Measurements from ENCODE around the gene CMIP.

The CMIP gene

DNA sequence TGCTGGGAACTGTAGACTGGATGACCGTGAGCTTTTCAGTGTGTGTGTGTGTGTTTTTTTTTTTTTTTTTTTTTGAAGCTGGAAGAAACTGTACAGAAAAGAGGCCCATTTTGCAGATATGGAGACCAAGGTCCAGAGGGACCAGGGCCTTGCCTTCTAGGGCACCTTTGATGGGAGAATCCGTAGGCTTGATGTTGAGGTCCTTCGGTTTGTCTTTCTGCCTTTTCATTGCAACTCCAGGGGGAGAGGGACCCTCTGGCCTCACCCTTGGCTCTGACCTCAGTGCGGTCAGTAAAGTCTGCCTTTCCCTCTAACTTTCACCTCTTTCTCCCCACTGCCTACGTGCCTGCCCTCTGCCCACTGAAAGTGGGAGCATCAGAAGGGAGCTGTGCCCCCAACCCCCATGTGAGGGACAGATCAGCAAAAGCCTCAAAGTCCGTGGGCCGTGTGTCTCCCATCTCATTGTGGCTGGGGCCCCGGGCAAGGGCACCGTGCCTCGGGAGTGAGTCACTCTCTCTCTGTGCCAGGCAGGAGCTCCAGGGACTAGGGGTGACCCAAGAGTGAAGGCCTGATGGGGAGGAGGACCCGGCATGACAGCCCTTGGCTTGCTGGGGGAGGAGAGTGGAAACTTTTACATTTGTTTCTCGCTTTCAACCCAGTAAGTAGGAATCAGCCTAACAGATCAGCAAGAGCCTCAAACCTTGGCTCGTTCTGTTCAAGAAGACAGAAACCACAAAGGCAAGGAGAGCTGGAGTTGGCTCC, 123.6 kb downstream of the CMIP start:
- no peak overlapping the region for H3K4me3 ChIP-seq (ENCODE audit: low read length)
- DNase-seq (ENCODE audit: low read depth), result peak; percentile 76
- TF ChIP-seq, protein P1, sequence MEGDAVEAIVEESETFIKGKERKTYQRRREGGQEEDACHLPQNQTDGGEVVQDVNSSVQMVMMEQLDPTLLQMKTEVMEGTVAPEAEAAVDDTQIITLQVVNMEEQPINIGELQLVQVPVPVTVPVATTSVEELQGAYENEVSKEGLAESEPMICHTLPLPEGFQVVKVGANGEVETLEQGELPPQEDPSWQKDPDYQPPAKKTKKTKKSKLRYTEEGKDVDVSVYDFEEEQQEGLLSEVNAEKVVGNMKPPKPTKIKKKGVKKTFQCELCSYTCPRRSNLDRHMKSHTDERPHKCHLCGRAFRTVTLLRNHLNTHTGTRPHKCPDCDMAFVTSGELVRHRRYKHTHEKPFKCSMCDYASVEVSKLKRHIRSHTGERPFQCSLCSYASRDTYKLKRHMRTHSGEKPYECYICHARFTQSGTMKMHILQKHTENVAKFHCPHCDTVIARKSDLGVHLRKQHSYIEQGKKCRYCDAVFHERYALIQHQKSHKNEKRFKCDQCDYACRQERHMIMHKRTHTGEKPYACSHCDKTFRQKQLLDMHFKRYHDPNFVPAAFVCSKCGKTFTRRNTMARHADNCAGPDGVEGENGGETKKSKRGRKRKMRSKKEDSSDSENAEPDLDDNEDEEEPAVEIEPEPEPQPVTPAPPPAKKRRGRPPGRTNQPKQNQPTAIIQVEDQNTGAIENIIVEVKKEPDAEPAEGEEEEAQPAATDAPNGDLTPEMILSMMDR (IDR thresholded peaks at IDR 0.05; ENCODE audit: insufficient read depth, low read depth, low read length, missing control alignments), result no peak

DNA sequence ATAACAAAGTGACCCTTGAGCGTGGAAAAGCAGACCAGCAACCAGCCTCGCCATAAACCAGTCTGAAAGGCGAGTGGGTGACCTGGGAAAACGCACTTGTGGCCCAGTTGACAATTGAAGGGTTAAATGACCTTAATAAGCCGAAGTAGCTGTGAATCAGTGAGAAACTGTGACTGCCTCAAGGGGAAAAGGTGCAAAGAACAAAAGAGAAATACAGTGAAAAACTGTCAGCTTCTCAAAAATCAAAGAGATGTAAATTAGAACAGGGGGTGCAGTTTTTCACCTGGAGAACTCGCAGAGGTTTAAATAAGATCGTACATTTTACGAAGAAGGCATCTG, 124.1 kb downstream of the CMIP start:
- TF ChIP-seq, protein P1 (IDR thresholded peaks at IDR 0.05; ENCODE audit: insufficient read depth, low read depth, low read length, missing control alignments), result no peak
- no peak for DNase-seq (ENCODE audit: low read depth)

DNA sequence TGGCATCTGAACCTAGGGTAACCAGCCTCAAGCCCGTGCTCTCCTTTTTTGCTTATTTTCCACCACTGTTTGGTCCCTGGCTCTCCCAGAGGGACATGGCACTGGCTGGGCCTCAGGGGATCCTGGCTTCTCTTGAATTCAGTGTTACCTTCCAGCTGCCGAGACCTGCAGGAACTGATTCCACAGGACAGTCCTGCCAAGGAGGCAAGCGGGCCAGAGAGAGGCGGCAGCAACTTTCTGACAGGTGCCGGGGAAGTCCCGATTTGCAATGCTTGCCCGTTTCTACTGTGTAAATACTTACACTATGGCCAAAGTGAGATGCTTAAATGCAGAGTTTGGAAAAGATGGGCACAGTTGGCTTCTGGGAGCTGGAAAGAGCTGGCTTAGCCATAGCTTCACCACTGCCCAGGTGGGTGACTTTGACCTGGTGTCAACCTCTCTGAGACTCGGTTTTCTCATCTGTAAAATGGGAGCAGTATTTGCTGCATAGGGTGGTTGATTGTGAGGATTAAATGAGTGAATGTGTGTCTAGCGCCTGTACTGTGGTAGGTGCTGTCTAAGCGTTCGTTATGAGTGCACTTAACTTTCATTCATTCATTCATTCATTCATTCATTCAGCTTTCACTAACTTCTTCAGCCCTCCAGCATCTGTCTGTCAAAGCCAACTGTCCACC, 124.9 kb downstream of the CMIP start:
- TF ChIP-seq, protein P1 (IDR thresholded peaks at IDR 0.05; ENCODE audit: insufficient read depth, low read depth, low read length, missing control alignments), result no peak
- H3K4me3 ChIP-seq (ENCODE audit: low read length), result no peak overlapping the region
- DNase-seq (ENCODE audit: low read depth), result no peak

More for the DNA sequence above, 124.1 kb downstream of the CMIP start:
- no peak overlapping the region for H3K4me3 ChIP-seq (ENCODE audit: low read length)

DNA sequence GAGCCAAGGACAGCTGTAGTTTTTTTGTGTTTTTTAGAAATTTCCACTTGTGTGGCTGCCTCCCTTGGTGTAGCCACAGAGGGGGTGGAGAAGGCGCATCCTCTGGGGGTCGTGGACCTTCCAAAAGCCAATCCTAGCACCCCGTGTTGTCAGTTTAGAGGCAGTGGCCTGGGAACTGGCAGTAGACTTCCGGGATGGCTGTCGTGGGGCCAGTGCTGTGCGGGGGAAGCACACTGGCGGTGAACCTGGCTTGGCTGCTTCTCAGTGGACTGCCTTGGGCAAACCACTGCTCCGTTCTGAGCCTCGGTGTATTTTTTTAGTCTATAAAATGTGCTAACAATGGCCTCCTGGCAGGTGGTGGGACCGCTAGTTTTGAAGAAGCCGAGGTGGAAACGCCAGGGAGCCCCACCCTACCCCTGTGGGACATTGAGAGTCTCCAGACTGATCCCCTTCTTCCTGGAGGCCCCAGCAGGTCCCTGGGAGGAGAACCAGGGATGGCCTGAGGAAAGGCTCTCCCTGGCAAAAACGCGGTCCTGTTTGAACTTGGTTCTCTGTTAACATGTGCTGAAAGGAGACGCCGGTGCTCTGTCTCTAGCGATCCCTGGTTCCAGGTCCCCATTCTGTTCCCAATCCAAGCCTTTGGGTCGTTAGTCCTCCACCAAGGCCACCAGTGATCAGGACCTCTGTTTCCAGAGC, 125.7 kb downstream of the CMIP start:
- H3K4me3 ChIP-seq (ENCODE audit: low read length), result no peak overlapping the region
- TF ChIP-seq, protein P1 (IDR thresholded peaks at IDR 0.05; ENCODE audit: insufficient read depth, low read depth, low read length, missing control alignments), result no peak
- no peak for DNase-seq (ENCODE audit: low read depth)

DNA sequence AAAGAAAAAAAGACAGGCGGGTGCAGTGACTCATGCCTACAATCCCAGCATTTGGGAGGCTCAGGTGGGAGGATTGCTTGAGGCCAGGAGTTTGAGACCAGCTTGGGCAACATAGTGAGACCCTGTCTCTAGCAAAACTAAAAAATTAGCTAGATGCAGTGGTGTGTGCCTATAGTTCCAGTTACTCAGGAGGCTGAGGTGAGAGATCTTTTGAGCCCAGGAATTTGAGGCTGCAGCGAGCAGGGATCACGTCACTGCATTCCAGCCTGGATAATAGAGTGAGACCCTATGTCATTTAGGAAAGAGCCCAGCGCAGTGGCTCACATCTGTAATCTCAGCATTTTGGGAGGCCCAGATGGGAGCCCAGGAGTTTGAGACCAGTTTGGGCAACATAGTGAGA, 126.6 kb downstream of the CMIP start:
- H3K4me3 ChIP-seq (ENCODE audit: low read length), result no peak overlapping the region
- DNase-seq (ENCODE audit: low read depth), result no peak

DNA sequence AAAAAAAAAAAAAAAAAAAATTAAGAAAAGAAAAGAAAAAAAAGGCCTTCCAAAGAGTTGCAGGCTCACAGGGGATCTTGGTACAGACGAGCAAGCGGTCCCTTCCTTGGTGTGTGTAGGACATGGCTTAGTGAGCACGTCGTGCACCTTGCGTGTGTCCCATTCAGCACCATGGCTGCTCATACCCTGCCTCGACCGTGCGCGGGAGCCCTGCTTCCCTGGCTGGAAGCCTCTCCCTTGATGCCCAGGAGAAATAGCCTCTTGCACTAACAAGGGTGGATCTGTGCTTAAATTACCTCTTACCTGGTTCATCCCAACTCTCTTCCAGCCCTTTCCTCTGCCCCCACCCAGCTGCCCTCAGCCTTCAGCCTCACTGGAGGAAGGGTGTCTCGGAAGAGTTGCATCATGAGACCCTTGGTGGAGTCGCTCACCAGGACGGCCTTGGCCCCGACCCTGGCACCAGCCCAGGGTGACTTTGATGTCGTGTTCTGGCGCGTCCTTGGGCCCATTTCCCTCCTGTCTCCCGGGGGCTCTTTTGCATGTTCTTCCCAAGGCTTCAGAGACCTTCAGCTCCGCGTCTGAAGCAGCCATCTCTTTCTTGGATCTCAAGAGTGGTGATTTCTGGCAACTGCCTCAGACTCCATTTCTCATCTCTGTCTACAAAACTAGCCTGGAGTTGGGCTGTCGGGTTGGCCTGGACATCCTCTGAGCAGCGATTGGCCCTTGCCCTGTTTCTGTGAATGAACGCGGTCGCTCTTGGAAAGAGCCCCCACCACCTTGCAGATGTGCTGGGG, 127.2 kb downstream of the CMIP start:
- no peak for DNase-seq (ENCODE audit: low read depth)
- TF ChIP-seq, protein P1 (IDR thresholded peaks at IDR 0.05; ENCODE audit: insufficient read depth, low read depth, low read length, missing control alignments), result no peak
- no peak overlapping the region for H3K4me3 ChIP-seq (ENCODE audit: low read length)

More for the DNA sequence above, 126.6 kb downstream of the CMIP start:
- TF ChIP-seq, protein P1 (IDR thresholded peaks at IDR 0.05; ENCODE audit: insufficient read depth, low read depth, low read length, missing control alignments), result no peak
